Mesendoderm (in vitro differentiated cells): ENCODE data around the gene STAB2.

Source experiments
- DNase-seq: peaks from one replicate; pipeline ENCODE4 v3.0.0; 2013
- H2AK5ac ChIP-seq: 2 replicates; pipeline ENCODE4 v1.6.1; 2013; ENCODE audit warnings: low read length, inconsistent platforms
- H2BK120ac ChIP-seq: 2 replicates; pipeline ENCODE4 v1.6.1; 2013; ENCODE audit warnings: low read depth, mild to moderate bottlenecking, low read length, moderate library complexity, mixed read lengths
- H2BK15ac ChIP-seq: replicated peaks from 2 replicates; pipeline ENCODE4 v1.6.1; 2013; ENCODE audit warnings: low read depth, mild to moderate bottlenecking, moderate library complexity
- H2BK5ac ChIP-seq: 2 replicates; pipeline ENCODE4 v1.6.1; 2013; ENCODE audit warnings: low read length, inconsistent platforms
- H3K18ac ChIP-seq: 2 replicates; pipeline ENCODE4 v1.6.1; 2013; ENCODE audit warnings: mild to moderate bottlenecking, low read length, mixed read lengths
- H3K23ac ChIP-seq: one replicate; pipeline ENCODE4 v1.6.1; 2013; ENCODE audit warnings: low read length
- H3K27ac ChIP-seq: 2 replicates; pipeline ENCODE4 v1.5.1; 2013; ENCODE audit warnings: low read depth, mild to moderate bottlenecking, inconsistent platforms, low read length, moderate library complexity
- H3K27me3 ChIP-seq: 2 replicates; pipeline ENCODE4 v1.6.1; 2013; ENCODE audit warnings: low read length, control low read depth, mild to moderate bottlenecking, inconsistent platforms; ENCODE audit not compliant: insufficient read depth, poor library complexity
- H3K36me3 ChIP-seq: 2 replicates; pipeline ENCODE4 v1.6.1; 2013; ENCODE audit warnings: low read length, inconsistent platforms; ENCODE audit not compliant: control insufficient read depth, insufficient read depth
- H3K4ac ChIP-seq: one replicate; pipeline ENCODE4 v1.6.1; 2013; ENCODE audit warnings: low read depth, mild to moderate bottlenecking, low read length, moderate library complexity
- H3K4me1 ChIP-seq: 2 replicates; pipeline ENCODE4 v1.6.1; 2013; ENCODE audit warnings: low read depth, low read length, inconsistent platforms; ENCODE audit not compliant: control insufficient read depth
- H3K4me2 ChIP-seq: 2 replicates; pipeline ENCODE4 v1.6.1; 2013; ENCODE audit warnings: low read length
- H3K4me3 ChIP-seq: 2 replicates; pipeline ENCODE4 v1.5.1; 2013; ENCODE audit warnings: mild to moderate bottlenecking, low read length
- H3K56ac ChIP-seq: one replicate; pipeline ENCODE4 v1.6.1; 2013; ENCODE audit warnings: low read length
- H3K79me1 ChIP-seq: 2 replicates; pipeline ENCODE4 v1.6.1; 2013; ENCODE audit warnings: low read length, inconsistent platforms
- H3K79me2 ChIP-seq: 2 replicates; pipeline ENCODE4 v1.6.1; 2013; ENCODE audit warnings: mild to moderate bottlenecking, low read length; ENCODE audit not compliant: control insufficient read depth, insufficient read depth
- H3K9ac ChIP-seq: 2 replicates; pipeline ENCODE4 v1.6.1; 2013; ENCODE audit warnings: low read length, inconsistent platforms
- H4K5ac ChIP-seq: one replicate; pipeline ENCODE4 v1.6.1; 2013; ENCODE audit warnings: low read length
- H4K8ac ChIP-seq: one replicate; pipeline ENCODE4 v1.6.1; 2013; ENCODE audit warnings: low read depth, mild to moderate bottlenecking, control low read depth, low read length, moderate library complexity
- WGBS: extraction: QIAGEN DNeasy Blood & Tissue Kit; methylation state at CpG from one replicate; pipeline ENCODE4 v1.1.7; 2013; ENCODE audit warnings: low lambda C conversion rate, missing lambda C conversion rate; ENCODE audit not compliant: insufficient coverage; ENCODE audit errors: extremely low coverage; 5-methylcytosine and 5-hydroxymethylcytosine counted together

STAB2 gene

GRCh38 chr12:103756443-103756842 lies 169.4 kb downstream of the STAB2 start:
- no peak overlapping the region for H3K4ac ChIP-seq
- no peak overlapping the region for H3K56ac ChIP-seq
- WGBS = no CpG with 5 or more reads among the region's 5 CpGs
- no peak overlapping the region for H2BK120ac ChIP-seq
- no peaks in the 10 kb centered on the region for H3K4me1 ChIP-seq
- H3K4me2 ChIP-seq = no peak overlapping the region
- H3K9ac ChIP-seq = no peak overlapping the region
- no peak overlapping the region for H3K27ac ChIP-seq
- H2AK5ac ChIP-seq = no peak overlapping the region
- DNase-seq = no peak
- no peaks in the 10 kb centered on the region for H3K79me1 ChIP-seq
- H3K79me2 ChIP-seq = no peaks in the 10 kb centered on the region
- no peak overlapping the region for H4K8ac ChIP-seq
- H3K36me3 ChIP-seq = no peaks in the 10 kb centered on the region
- H3K27me3 ChIP-seq = no peaks in the 10 kb centered on the region
- no peak overlapping the region for H2BK5ac ChIP-seq
- no peak overlapping the region for H4K5ac ChIP-seq
- H2BK15ac ChIP-seq = no peak overlapping the region
- no peak overlapping the region for H3K23ac ChIP-seq
- H3K18ac ChIP-seq = no peak overlapping the region
- H3K4me3 ChIP-seq = no peak overlapping the region

GRCh38 chr12:103757248-103757647 lies 170.2 kb downstream of the STAB2 start:
- H3K4me3 ChIP-seq = no peak overlapping the region
- no peak for DNase-seq
- H4K8ac ChIP-seq = no peak overlapping the region
- no peak overlapping the region for H2BK15ac ChIP-seq
- H3K4me1 ChIP-seq = no peaks in the 10 kb centered on the region
- H2AK5ac ChIP-seq = no peak overlapping the region
- no peak overlapping the region for H4K5ac ChIP-seq
- no peak overlapping the region for H3K23ac ChIP-seq
- H3K18ac ChIP-seq = no peak overlapping the region
- H3K4me2 ChIP-seq = no peak overlapping the region
- no peaks in the 10 kb centered on the region for H3K79me2 ChIP-seq
- H3K36me3 ChIP-seq = no peaks in the 10 kb centered on the region
- H2BK5ac ChIP-seq = no peak overlapping the region
- H3K27ac ChIP-seq = no peak overlapping the region
- H2BK120ac ChIP-seq = no peak overlapping the region
- WGBS = no CpG with 5 or more reads among the region's 1 CpG
- no peak overlapping the region for H3K56ac ChIP-seq
- H3K27me3 ChIP-seq = no peaks in the 10 kb centered on the region
- no peaks in the 10 kb centered on the region for H3K79me1 ChIP-seq
- no peak overlapping the region for H3K4ac ChIP-seq
- no peak overlapping the region for H3K9ac ChIP-seq

GRCh38 chr12:103758310-103759089 lies 171.4 kb downstream of the STAB2 start:
- Histone ChIP-seq H3K27me3 (no peaks in the 10 kb centered on the region), H3K4me3 (no peak overlapping the region), H3K18ac (no peak overlapping the region), H2AK5ac (no peak overlapping the region), H3K27ac (no peak overlapping the region), H3K36me3 (no peaks in the 10 kb centered on the region), H2BK15ac (no peak overlapping the region), H3K4me1 (no peaks in the 10 kb centered on the region), H3K56ac (no peak overlapping the region), H3K79me2 (no peaks in the 10 kb centered on the region), H3K4ac (no peak overlapping the region), H3K9ac (no peak overlapping the region), H4K5ac (no peak overlapping the region), H2BK120ac (no peak overlapping the region), H3K79me1 (no peaks in the 10 kb centered on the region), H4K8ac (no peak overlapping the region), H3K23ac (no peak overlapping the region), H2BK5ac (no peak overlapping the region), H3K4me2 (no peak overlapping the region)
- no CpG with 5 or more reads among the region's 10 CpGs for WGBS
- DNase-seq = peak; percentile 45

- Histone ChIP-seq H3K79me2 (no peaks in the 10 kb centered on the region), H2BK5ac (no peak overlapping the region), H3K56ac (no peak overlapping the region), H3K4me2 (no peak overlapping the region), H3K9ac (no peak overlapping the region), H3K36me3 (peaks cover 4% of the 10 kb centered on the region), H3K79me1 (no peaks in the 10 kb centered on the region), H3K4ac (no peak overlapping the region), H3K4me1 (no peaks in the 10 kb centered on the region), H3K4me3 (no peak overlapping the region), H3K27me3 (no peaks in the 10 kb centered on the region), H4K5ac (no peak overlapping the region), H2BK15ac (no peak overlapping the region), H2AK5ac (no peak overlapping the region), H3K27ac (no peak overlapping the region), H2BK120ac (no peak overlapping the region), H4K8ac (no peak overlapping the region), H3K23ac (no peak overlapping the region), H3K18ac (no peak overlapping the region)
- no CpG with 5 or more reads among the region's 5 CpGs for WGBS
- DNase-seq = no peak
Measured at GRCh38 chr12:103762473-103762872, 175.4 kb downstream of the STAB2 start.

DNA sequence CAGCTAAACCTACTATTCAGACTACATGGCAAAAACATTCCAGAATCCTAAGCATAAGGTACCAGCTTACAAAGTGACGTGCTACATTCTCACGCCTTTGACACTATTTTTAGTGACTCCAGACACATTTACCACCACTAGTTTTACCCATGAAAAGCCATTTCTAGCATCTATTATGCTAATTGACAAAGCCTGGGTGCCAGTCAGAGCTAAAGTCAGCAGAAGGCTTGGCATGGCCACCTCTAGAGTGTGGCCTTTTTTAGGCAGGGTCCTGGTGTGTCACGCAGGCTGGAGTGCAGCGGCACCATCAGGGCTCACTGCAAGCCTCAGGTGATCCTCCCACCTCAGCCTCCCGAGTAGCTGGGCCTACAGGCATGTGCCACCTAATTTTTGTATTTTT lies 178.2 kb downstream of the STAB2 start:
- no peak overlapping the region for H4K5ac ChIP-seq
- no peak overlapping the region for H3K56ac ChIP-seq
- no peak overlapping the region for H3K4ac ChIP-seq
- WGBS = no CpG with 5 or more reads among the region's 5 CpGs
- no peak overlapping the region for H2AK5ac ChIP-seq
- no peak for DNase-seq
- no peak overlapping the region for H3K4me3 ChIP-seq
- no peak overlapping the region for H4K8ac ChIP-seq
- no peak overlapping the region for H3K9ac ChIP-seq
- H2BK120ac ChIP-seq = no peak overlapping the region
- peaks cover 5% of the 10 kb centered on the region for H3K4me1 ChIP-seq
- no peaks in the 10 kb centered on the region for H3K27me3 ChIP-seq
- peaks cover 4% of the 10 kb centered on the region for H3K36me3 ChIP-seq
- H2BK5ac ChIP-seq = no peak overlapping the region
- H3K79me2 ChIP-seq = no peaks in the 10 kb centered on the region
- H3K27ac ChIP-seq = no peak overlapping the region
- H3K18ac ChIP-seq = no peak overlapping the region
- no peaks in the 10 kb centered on the region for H3K79me1 ChIP-seq
- no peak overlapping the region for H3K23ac ChIP-seq
- H3K4me2 ChIP-seq = no peak overlapping the region
- no peak overlapping the region for H2BK15ac ChIP-seq

- peaks cover 5% of the 10 kb centered on the region for H3K4me1 ChIP-seq
- no peak overlapping the region for H2BK120ac ChIP-seq
- H2AK5ac ChIP-seq = no peak overlapping the region
- peaks cover 4% of the 10 kb centered on the region for H3K36me3 ChIP-seq
- H3K9ac ChIP-seq = no peak overlapping the region
- H2BK15ac ChIP-seq = no peak overlapping the region
- no CpG with 5 or more reads among the region's 6 CpGs for WGBS
- H3K18ac ChIP-seq = no peak overlapping the region
- no peak overlapping the region for H3K56ac ChIP-seq
- no peak overlapping the region for H4K5ac ChIP-seq
- no peak overlapping the region for H2BK5ac ChIP-seq
- no peaks in the 10 kb centered on the region for H3K79me1 ChIP-seq
- no peak overlapping the region for H3K4me3 ChIP-seq
- no peak overlapping the region for H3K23ac ChIP-seq
- no peak overlapping the region for H3K27ac ChIP-seq
- H3K4me2 ChIP-seq = no peak overlapping the region
- no peaks in the 10 kb centered on the region for H3K27me3 ChIP-seq
- H4K8ac ChIP-seq = no peak overlapping the region
- no peak for DNase-seq
- H3K79me2 ChIP-seq = no peaks in the 10 kb centered on the region
- H3K4ac ChIP-seq = no peak overlapping the region
Measured at GRCh38 chr12:103766028-103766427, 179.0 kb downstream of the STAB2 start.
